ENCODE results near the gene UBE4A. TPM values are rescaled to one million over a fixed set of nuclear protein-coding genes. Genes with fewer than 3 reads are reported as not detected.

UBE4A gene
- polyA plus RNA-seq, 1 experiment = 32.0 TPM

GRCh38 chr11:118312328-118312727 is 47.1 kb upstream of the UBE4A start:
- ChIA-PET POLR2A (no interaction called here), CTCF (interaction anchor here (1.2 kb wide), 1 partner anchor 259 kb away, joined by 3 read pairs; no protein-coding TSS in a partner anchor)
- Histone ChIP-seq H3K4me3 (ENCODE audit: low read depth, low read length) (no peak overlapping the region), H3K9me3 (ENCODE audit: control insufficient read depth, insufficient read depth, low read length) (no peaks in the 10 kb centered on the region), H3K27me3 (ENCODE audit: control insufficient read depth, insufficient read depth, low read length) (peaks cover 21% of the 10 kb centered on the region), H3K27ac (ENCODE audit: low read depth, low read length) (no peak overlapping the region)
- TF ChIP-seq CTCF (IDR thresholded peaks at IDR 0.05; ENCODE audit: low read depth, low read length) = no peak
- DNase-seq (ENCODE audit: low read depth, low spot score) = no peak

GRCh38 chr11:118313242-118313641 is 46.2 kb upstream of the UBE4A start:
- ChIA-PET CTCF (no interaction called here), POLR2A (no interaction called here)
- TF ChIP-seq CTCF (IDR thresholded peaks at IDR 0.05; ENCODE audit: low read depth, low read length) = no peak
- Histone ChIP-seq H3K9me3 (ENCODE audit: control insufficient read depth, insufficient read depth, low read length) (no peaks in the 10 kb centered on the region), H3K27ac (ENCODE audit: low read depth, low read length) (no peak overlapping the region), H3K27me3 (ENCODE audit: control insufficient read depth, insufficient read depth, low read length) (peaks cover 21% of the 10 kb centered on the region), H3K4me3 (ENCODE audit: low read depth, low read length) (no peak overlapping the region)
- no peak for DNase-seq (ENCODE audit: low read depth, low spot score)

- DNase-seq (ENCODE audit: low read depth, low spot score) = no peak
- no peak for TF ChIP-seq CTCF (IDR thresholded peaks at IDR 0.05; ENCODE audit: low read depth, low read length)
- ChIA-PET POLR2A (no interaction called here), CTCF (interaction anchor here (1.5 kb wide), 1 partner anchor 19 kb away, joined by 4 read pairs; no protein-coding TSS in a partner anchor)
- Histone ChIP-seq H3K9me3 (ENCODE audit: control insufficient read depth, insufficient read depth, low read length) (no peaks in the 10 kb centered on the region), H3K27me3 (ENCODE audit: control insufficient read depth, insufficient read depth, low read length) (peaks cover 21% of the 10 kb centered on the region), H3K4me3 (ENCODE audit: low read depth, low read length) (no peak overlapping the region), H3K27ac (ENCODE audit: low read depth, low read length) (no peak overlapping the region)
These were observed 44.4 kb upstream of the UBE4A start for GRCh38 chr11:118314988-118315411.

- POLR2A ChIA-PET = no interaction called here
These were observed 41.3 kb upstream of the UBE4A start for GRCh38 chr11:118318124-118318523.

More at GRCh38 chr11:118318124-118318523, 41.3 kb upstream of the UBE4A start:
- H3K27ac ChIP-seq (ENCODE audit: low read depth, low read length) = no peak overlapping the region
- TF ChIP-seq CTCF (IDR thresholded peaks at IDR 0.05; ENCODE audit: low read depth, low read length) = no peak
- DNase-seq (ENCODE audit: low read depth, low spot score) = no peak
- no peaks in the 10 kb centered on the region for H3K9me3 ChIP-seq (ENCODE audit: control insufficient read depth, insufficient read depth, low read length)
- peaks cover 11% of the 10 kb centered on the region for H3K27me3 ChIP-seq (ENCODE audit: control insufficient read depth, insufficient read depth, low read length)
- CTCF ChIA-PET = interaction anchor here (0.7 kb wide), 1 partner anchor 174 kb away, joined by 5 read pairs; no protein-coding TSS in a partner anchor
- no peak overlapping the region for H3K4me3 ChIP-seq (ENCODE audit: low read depth, low read length)
